ENCODE measurements around the gene SHD.

DNA sequence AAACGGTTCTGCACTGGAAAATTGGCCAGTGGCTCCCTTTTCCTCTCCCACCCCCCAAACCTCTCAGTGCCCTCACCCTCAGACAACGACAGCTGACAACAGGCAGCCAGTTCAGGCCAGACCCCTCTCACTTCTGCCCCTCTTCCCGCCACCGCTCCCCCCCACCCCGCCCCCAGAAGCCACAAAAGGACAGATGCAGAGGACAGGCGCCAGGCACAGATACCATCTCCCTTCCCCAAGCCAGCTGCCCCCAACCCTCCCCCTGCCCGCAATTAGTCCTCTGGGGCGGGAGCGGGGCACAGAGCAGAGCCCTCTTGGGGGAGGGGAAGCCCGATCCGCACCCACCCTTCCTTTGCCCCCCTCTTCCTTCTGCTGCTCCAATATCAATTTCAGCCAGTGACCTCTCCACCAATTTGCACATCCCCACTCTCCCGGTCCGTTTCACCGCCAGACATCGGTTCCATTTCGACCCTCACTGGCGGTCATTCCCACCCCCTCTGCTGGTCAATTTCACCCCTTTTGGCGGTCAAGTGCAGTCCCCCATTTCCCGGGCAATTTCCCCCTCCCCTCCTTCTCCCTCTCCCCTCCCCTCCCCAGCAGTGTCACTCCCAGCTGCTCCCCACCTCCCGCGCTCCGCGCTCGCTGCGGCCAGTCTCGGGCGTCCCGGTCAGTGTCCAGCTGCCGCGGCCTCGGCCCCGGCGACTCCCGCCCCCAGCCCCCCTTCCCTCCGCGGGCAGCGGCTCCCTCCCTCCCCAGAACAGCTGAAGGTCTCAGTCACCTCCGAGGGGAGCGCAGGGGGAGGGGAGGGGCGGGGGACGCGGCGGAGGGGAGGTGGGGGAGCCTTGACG, at the start of gene SHD:
- TF ChIP-seq, protein P1, sequence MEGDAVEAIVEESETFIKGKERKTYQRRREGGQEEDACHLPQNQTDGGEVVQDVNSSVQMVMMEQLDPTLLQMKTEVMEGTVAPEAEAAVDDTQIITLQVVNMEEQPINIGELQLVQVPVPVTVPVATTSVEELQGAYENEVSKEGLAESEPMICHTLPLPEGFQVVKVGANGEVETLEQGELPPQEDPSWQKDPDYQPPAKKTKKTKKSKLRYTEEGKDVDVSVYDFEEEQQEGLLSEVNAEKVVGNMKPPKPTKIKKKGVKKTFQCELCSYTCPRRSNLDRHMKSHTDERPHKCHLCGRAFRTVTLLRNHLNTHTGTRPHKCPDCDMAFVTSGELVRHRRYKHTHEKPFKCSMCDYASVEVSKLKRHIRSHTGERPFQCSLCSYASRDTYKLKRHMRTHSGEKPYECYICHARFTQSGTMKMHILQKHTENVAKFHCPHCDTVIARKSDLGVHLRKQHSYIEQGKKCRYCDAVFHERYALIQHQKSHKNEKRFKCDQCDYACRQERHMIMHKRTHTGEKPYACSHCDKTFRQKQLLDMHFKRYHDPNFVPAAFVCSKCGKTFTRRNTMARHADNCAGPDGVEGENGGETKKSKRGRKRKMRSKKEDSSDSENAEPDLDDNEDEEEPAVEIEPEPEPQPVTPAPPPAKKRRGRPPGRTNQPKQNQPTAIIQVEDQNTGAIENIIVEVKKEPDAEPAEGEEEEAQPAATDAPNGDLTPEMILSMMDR (IDR thresholded peaks at IDR 0.05) = no peak
- TF ChIP-seq POLR2A (IDR thresholded peaks at IDR 0.05) = no peak
- no peak for TF ChIP-seq POLR2AphosphoS5 (IDR thresholded peaks at IDR 0.05)

Data from transverse colon (tissue), 4 donors.